AG09319 (cell line): ENCODE measurements around the gene TUBB3.

ENCODE experiments used
- DNase-seq: peaks from one replicate; pipeline ENCODE4 v3.0.0-alpha.2; 2010; ENCODE audit warnings: low read depth; ENCODE audit errors: extremely low read depth
- TF ChIP-seq, protein P1 (sequence below): IDR thresholded peaks from 2 replicates; pipeline ENCODE4 v1.5.1; 2011; ENCODE audit warnings: low read depth, mild to moderate bottlenecking, inconsistent platforms, low read length, moderate library complexity

The TUBB3 gene

DNA sequence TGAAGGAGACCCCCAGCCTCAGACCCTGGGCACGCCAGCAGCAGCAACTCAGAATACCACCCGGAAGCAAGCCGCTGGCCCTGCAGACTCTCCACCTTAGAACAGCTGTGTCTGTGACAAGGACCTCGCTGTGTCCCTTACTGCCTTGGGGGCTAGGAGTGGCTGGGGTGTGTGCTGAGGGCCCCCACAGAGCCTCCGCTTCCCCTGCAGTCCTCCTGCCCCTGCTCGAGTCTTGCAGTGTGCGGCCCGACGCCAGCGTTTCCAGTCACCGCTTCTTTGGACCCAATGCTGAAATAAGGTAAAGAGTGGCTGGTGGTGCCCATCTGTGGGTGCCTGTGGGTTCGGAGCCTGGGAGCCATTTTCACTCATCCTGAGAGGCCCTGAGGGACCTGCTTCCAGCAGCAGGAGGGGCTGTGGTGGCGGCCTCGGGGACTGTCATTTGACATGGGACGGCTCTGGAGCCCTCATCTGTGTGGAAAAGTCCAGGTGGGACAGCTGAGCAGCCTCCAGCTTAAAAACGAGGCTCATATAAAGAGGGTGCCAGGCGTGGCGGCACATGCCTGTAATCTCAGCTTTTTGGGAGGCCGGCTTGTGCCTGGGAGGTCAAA lies 19.1 kb upstream of the TUBB3 start:
- no peak for DNase-seq
- TF ChIP-seq, protein P1, sequence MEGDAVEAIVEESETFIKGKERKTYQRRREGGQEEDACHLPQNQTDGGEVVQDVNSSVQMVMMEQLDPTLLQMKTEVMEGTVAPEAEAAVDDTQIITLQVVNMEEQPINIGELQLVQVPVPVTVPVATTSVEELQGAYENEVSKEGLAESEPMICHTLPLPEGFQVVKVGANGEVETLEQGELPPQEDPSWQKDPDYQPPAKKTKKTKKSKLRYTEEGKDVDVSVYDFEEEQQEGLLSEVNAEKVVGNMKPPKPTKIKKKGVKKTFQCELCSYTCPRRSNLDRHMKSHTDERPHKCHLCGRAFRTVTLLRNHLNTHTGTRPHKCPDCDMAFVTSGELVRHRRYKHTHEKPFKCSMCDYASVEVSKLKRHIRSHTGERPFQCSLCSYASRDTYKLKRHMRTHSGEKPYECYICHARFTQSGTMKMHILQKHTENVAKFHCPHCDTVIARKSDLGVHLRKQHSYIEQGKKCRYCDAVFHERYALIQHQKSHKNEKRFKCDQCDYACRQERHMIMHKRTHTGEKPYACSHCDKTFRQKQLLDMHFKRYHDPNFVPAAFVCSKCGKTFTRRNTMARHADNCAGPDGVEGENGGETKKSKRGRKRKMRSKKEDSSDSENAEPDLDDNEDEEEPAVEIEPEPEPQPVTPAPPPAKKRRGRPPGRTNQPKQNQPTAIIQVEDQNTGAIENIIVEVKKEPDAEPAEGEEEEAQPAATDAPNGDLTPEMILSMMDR: no peak

DNA sequence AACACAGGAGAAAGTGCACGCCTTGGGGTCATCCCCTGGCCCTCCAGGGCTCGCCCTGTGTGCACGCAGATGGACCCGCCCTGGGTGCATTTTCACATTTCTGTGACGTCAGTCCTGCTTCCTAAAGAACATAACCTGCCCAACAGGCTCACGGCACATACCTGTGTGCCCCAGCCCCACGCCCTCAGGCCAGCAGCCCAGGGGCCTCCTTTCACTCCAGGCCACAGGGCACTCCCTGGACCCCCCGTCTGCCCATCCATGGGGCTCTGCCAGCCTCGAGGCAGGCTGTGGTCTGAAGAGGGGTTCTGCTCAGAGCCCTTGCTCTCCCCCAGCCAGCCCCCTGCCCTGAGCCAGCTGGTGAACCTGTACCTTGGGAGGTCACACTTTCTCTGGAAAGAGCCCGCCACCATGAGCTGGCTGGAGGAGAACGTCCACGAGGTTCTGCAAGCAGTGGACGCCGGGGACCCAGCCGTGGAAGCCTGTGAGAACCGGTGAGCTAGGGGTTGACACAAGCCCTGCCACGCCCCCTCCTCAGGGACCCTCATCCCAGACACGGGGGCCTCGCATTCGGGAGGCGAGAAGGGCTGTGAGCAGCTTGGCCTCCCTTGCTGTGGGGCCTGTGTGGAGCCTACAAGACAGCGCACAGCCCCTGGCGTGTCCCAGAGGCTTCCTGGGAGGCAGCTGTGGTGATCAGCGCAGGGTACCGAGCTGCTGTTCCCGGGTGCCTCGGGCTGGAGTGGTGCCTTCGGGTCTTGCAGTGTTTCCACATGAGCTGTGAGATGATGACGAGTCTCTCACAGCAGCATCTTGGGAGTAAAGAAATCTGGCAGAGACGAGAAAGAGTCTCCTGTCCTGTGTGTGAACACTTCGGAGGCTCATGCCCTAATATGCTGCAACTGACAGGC lies 18.3 kb upstream of the TUBB3 start:
- TF ChIP-seq, protein P1: no peak
- DNase-seq: no peak

DNA sequence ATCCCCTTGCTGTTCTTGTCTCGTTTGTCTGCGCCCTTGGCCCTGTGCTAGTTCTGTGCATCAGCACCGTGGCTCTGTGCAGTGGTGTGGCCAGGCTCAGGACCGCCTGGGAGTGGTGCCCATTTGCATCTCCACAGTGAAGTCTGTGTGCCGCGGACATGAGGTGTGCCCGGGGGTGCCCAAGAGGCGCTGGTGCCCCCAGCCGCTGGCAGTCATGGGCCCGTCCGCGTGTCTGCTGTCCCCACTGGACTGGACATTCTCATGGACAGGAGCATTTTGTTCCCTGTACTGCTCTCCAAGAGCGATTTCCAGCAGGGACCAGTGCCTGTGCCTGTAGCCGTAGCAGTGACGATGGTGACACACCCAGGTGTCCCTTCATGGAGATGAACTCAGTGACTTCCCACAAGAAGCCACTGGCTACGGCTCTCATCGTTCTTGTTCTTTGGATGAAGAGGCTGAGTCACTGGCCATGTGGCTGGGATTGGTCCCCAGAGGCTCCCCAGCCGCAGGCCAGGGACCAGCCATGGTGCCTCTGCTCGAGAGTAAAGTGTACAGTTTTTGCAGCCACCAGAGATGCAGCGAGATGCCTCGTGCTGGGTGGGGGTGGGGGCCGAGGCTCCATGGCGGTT lies 17.5 kb upstream of the TUBB3 start:
- no peak for DNase-seq
- TF ChIP-seq, protein P1: no peak

DNA sequence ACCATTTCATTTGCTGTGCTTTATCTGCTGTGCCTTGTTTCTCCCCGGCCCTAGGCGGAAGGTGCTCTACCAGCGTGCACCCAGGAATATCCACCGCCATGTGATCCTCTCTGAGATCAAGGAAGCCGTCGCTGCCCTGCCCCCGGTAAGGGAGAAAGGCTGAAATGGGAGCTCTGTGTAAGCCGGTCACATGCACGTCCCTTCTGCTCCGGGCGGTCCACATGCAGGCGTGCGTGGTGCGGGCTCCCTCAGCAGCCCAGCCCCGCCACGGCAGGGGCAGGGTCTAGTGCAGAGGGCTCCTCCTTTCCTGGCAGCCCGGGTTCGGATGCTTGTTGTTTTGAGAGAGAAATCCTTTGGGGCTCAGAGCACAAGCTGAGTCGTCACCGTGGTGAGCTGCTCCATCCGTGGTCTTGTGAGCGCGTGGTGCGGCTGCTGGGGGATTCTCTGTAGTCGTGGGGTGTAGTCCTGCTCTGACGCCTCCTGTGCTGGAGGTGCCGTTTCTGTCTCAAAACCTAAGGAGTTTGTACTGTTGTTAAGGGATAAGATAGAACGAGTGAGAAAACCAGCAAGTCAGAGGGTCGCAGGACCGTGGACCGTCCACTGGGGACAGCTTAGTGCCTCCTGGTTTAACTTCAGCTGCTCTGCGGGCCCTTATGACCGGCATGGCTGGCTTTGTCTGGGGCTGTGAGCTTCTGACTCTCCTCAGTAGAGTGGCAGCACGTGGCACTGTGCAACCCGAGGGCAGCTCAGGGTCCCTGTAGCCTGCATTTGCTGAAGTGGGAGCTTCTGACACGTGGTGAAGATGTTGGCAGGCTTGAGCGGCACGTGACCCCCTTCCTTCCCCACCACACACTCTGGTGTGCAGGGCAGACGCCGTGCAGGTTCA lies 16.8 kb upstream of the TUBB3 start:
- no peak for DNase-seq
- TF ChIP-seq, protein P1: no peak

DNA sequence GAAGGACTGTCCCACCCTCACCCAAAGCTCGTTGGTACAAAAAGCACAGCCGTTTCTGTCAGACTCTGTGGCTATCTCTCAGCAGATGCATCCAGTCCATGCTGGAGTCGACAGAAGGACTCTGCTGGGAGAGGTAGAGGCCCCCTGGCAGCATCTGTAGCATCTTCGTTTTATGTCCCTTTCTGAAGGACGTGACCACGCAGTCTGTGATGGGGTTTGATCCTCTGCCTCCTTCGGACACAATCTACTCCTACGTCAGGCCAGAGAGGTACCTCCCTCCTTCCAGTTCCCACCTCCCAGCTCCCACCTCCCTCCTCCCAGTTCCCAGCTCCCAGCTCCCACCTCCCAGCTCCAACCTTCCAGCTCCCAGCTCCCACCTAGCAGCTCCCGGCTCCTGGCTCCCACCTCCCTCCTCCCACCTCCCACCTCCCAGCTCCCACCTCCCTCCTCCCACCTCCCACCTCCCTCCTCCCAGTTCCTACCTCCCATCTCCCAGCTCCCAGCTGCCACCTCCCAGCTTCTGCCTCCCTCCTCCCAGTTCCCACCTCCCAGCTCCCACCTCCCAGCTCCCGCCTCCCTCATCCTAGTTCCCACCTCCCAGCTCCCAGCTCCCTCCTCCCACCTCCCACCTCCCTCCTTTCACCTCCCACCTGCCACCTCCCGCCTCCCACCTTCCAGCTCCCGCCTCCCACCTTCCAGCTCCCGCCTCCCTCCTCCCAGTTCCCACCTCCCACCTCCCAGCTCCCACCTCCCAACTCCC lies 15.9 kb upstream of the TUBB3 start:
- TF ChIP-seq, protein P1: no peak
- no peak for DNase-seq

DNA sequence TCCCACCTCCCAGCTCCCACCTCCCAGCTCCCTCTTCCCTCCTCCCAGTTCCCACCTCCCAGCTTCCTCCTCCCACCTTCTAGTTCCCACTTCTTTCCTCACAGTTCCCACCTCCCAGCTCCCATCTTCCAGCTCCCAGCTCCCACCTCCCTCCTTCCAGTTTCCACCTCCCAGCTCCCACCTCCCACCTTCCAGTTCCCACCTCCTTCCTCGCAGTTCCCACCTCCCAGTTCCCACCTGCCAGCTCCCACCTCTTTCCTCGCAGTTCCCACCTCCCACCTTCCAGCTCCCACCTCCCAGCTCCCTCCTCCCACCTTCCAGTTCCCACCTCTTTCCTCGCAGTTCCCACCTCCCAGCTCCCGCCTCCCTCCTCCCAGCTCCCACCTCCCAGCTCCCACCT lies 14.9 kb upstream of the TUBB3 start:
- TF ChIP-seq, protein P1: no peak

More for the DNA sequence above, 14.9 kb upstream of the TUBB3 start:
- DNase-seq: no peak
